Tibial nerve (tissue), 4 donors: ENCODE data around the gene SYT7. TPM values are rescaled to one million over a fixed set of nuclear protein-coding genes. Genes with fewer than 3 reads are reported as not detected.

ENCODE experiments used
- DNase-seq, 2 donors: peaks; one replicate each; pipeline ENCODE4 v3.0.0-alpha.2; 2019; ENCODE audit warnings: low spot score in 2 of 2
- H3K27ac ChIP-seq, 4 donors: fragments of 200-600 bp; sonication (generic) in 3 of 4; one replicate each; pipeline ENCODE4 v1.5.1; 2017 to 2019; ENCODE audit warnings: mild to moderate bottlenecking in 1 of 4
- H3K27me3 ChIP-seq, 2 donors: fragments of 200-600 bp; sonication (generic) in 1 of 2; one replicate each; pipeline versions ENCODE4 v1.5.1 to v1.6.0; 2017 to 2019
- H3K36me3 ChIP-seq, 3 donors: fragments of 200-600 bp; sonication (generic); one replicate each; pipeline ENCODE4 v1.5.1; 2018 to 2019
- H3K4me1 ChIP-seq, 4 donors: fragments of 200-600 bp; sonication (generic) in 3 of 4; one replicate each; pipeline ENCODE4 v1.5.1; 2017 to 2019
- H3K4me3 ChIP-seq, 4 donors: fragments of 200-600 bp; sonication (generic) in 3 of 4; one replicate each; pipeline ENCODE4 v1.5.1; 2017 to 2019; ENCODE audit warnings: mild to moderate bottlenecking in 1 of 4, moderate library complexity in 1 of 4
- H3K9me3 ChIP-seq, 4 donors: fragments of 200-600 bp; sonication (generic) in 3 of 4; one replicate each; pipeline ENCODE4 v1.5.1; 2017 to 2019
- CTCF ChIP-seq, 5 experiments: fragments of 200-600 bp in 3 of 5; fragments of 450-650 bp in 2 of 5; sonication (generic) in 3 of 5; IDR thresholded peaks; one replicate each; pipeline ENCODE4 v1.5.1; 2016 to 2019; ENCODE audit warnings: antibody characterized with exemption in 5 of 5, mild to moderate bottlenecking in 3 of 5, moderate library complexity in 2 of 5
- EP300 ChIP-seq, 2 donors: sonication (generic); formaldehyde crosslinking; IDR thresholded peaks; one replicate each; pipeline ENCODE4 v1.6.1; 2017; ENCODE audit warnings: antibody characterized with exemption in 2 of 2, mild to moderate bottlenecking in 1 of 2
- POLR2A ChIP-seq, 2 donors: fragments of 450-650 bp; IDR thresholded peaks; one replicate each; pipeline ENCODE4 v1.6.1; 2017; ENCODE audit warnings: antibody characterized with exemption in 2 of 2, mild to moderate bottlenecking in 2 of 2, moderate library complexity in 2 of 2
- whole genome bisulfite sequencing, 2 donors: methylation state at CpG; one replicate each; pipeline ENCODE4 v1.1.5; 2018; 5-methylcytosine and 5-hydroxymethylcytosine counted together
- total RNA-seq, 4 donors: library from RNA; depleted of rRNA; stranded (reverse); fragments of >200 nt; gene quantifications; one replicate each; pipeline ENCODE4 v1.1.0, GENCODE V29; 2016

SYT7 gene
- total RNA-seq, 4 donors from 2014 or later: 1.2 to 2.5 (median 1.8) TPM

DNA sequence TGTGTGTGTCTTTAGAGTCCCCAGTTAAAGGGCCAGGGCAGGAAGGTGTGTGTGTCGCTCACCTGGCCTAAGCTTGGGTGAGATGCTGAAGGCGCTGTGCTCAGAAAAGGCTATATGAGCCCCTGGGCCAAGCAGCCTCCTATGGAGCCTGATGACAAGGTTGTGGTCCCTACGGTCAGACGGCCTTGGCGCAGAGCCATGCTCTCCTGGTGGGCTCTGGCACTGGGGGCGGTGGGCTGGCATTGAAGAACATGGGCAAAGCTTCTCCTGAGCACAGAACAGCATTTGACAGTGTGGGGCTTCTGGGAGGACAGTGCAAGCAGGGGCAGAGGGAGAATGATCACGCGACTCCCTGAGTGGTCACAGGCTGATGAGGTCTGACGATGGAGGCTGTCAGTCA, 83.0 kb downstream of the SYT7 start:
- WGBS, 2 donors: 74 to 82% methylated on average over 9 of the region's 9 CpGs
- H3K4me3 ChIP-seq: no peak overlapping the region
- H3K9me3 ChIP-seq: no peaks in the 10 kb centered on the region

DNA sequence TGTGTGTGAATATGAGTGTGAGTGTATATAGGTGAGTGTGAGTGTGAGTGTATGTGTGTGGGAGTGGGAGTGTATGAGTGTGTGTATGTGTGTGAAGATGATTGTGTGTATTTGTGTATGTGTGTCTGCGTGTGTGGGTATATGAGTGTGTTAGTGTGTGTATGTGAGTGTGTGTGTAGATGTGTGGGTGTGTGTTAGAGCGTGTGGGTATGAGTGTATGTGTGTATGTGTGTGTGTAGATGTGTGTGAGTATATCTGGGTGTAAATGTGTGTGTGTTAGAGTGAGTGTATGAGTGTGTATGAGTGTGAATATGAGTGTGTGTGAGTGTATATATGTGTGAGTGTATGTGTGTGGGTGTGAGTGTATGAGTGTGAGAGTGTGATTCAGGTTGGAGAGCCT, 83.4 kb downstream of the SYT7 start:
- no peaks in the 10 kb centered on the region for H3K36me3 ChIP-seq
- H3K27ac ChIP-seq: no peak overlapping the region
- no peak overlapping the region for H3K4me3 ChIP-seq
- no peaks in the 10 kb centered on the region for H3K4me1 ChIP-seq
- no peak for DNase-seq
- H3K9me3 ChIP-seq: no peaks in the 10 kb centered on the region
- no peak for TF ChIP-seq EP300 (IDR thresholded peaks at IDR 0.05)
- TF ChIP-seq POLR2A (IDR thresholded peaks at IDR 0.05): no peak
- no peak for TF ChIP-seq CTCF (IDR thresholded peaks at IDR 0.05)
- H3K27me3 ChIP-seq: no peaks in the 10 kb centered on the region
- 64 to 92% methylated on average over 2 of the region's 2 CpGs for WGBS, 2 donors

More for the DNA sequence above, 83.0 kb downstream of the SYT7 start:
- H3K27me3 ChIP-seq: no peaks in the 10 kb centered on the region
- TF ChIP-seq CTCF (IDR thresholded peaks at IDR 0.05): no peak
- TF ChIP-seq EP300 (IDR thresholded peaks at IDR 0.05): no peak
- no peak for TF ChIP-seq POLR2A (IDR thresholded peaks at IDR 0.05)
- DNase-seq: no peak
- H3K36me3 ChIP-seq: no peaks in the 10 kb centered on the region
- no peaks in the 10 kb centered on the region for H3K4me1 ChIP-seq
- no peak overlapping the region for H3K27ac ChIP-seq

GRCh38 chr11:61496602-61497400, 84.1 kb downstream of the SYT7 start:
- Histone ChIP-seq H3K9me3 (no peaks in the 10 kb centered on the region), H3K27me3 (no peaks in the 10 kb centered on the region), H3K4me1 (no peaks in the 10 kb centered on the region), H3K27ac (no peak overlapping the region), H3K4me3 (no peak overlapping the region), H3K36me3 (no peaks in the 10 kb centered on the region)
- DNase-seq: no peak
- 89 to 93% methylated on average over 12 to 14 of the region's 15 CpGs for WGBS, 2 donors
- TF ChIP-seq EP300 (IDR thresholded peaks at IDR 0.05): no peak
- TF ChIP-seq CTCF (IDR thresholded peaks at IDR 0.05): no peak
- TF ChIP-seq POLR2A (IDR thresholded peaks at IDR 0.05): no peak

DNA sequence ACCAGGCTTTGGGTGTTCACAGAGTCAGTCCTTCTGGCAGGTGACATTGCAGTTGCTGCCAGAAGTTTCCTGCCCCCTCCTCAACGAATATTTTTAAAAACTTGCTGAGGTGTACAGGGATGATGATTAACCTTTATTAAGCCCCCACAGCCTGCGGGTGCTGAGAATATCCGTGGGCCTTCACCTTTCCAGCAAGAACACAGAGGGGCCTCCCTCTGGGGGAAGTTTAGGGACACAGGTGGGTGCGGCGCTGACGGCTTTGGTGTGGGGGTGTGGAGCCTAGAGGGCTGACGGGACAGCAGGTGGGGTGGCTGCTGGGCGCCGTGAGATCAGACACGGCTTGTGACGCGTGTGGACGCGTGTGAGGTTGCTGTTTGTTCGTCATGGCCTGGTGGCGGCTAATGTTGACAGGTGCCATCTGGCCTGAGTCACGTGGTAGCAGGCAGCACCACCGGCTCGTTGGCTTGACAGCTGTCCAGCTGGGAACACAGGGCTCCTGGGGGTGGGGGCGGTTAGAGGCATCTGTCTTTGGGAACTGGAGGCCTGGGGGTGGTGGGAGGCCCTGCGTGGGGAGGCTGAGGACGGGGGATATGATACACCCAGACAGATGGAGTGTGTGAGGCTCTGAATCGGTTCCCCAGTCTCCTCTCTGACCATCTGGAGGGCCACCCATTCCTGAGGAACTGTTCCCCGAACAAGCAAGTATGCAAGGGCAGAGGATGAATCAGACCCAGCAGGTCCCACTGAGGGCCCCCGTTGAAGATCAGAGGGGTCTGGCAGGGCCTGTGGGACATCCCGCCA, 84.9 kb downstream of the SYT7 start:
- no peak overlapping the region for H3K27ac ChIP-seq
- no peaks in the 10 kb centered on the region for H3K36me3 ChIP-seq
- 79 to 80% methylated on average over 21 to 24 of the region's 26 CpGs for WGBS, 2 donors

More for the DNA sequence above, 84.9 kb downstream of the SYT7 start:
- no peaks in the 10 kb centered on the region for H3K9me3 ChIP-seq
- H3K4me1 ChIP-seq: peaks cover 0 to 3% (median 0%) of the 10 kb centered on the region in 4 donors
- H3K4me3 ChIP-seq: no peak overlapping the region
- TF ChIP-seq CTCF (IDR thresholded peaks at IDR 0.05): no peak
- no peak for TF ChIP-seq POLR2A (IDR thresholded peaks at IDR 0.05)
- TF ChIP-seq EP300 (IDR thresholded peaks at IDR 0.05): no peak
- no peak for DNase-seq
- no peaks in the 10 kb centered on the region for H3K27me3 ChIP-seq
